GM23338 (cell line): ENCODE results near the gene DLST. TPM values are rescaled to one million over a fixed set of nuclear protein-coding genes. Genes with fewer than 3 reads are reported as not detected.

ENCODE experiments used
- ATAC-seq: fragments of 200-7000 bp; cut with Tn5 transposase; 3 replicates; pipeline ENCODE4 v1.9.1; 2020
- DNase-seq: peaks from one replicate; pipeline ENCODE4 v3.0.0-alpha.2; 2015; ENCODE audit warnings: low spot score
- H2AFZ ChIP-seq: fragments of 200-600 bp; sonication (generic); 2 replicates; pipeline ENCODE4 v1.8.0; 2016; ENCODE audit warnings: antibody characterized with exemption, mild to moderate bottlenecking, moderate library complexity
- H3F3A ChIP-seq: fragments of 200-600 bp; sonication (generic); replicated peaks from 2 replicates; pipeline ENCODE4 v1.8.0; 2017; ENCODE audit warnings: antibody characterized with exemption, mixed run types, low read depth
- H3K27ac ChIP-seq: fragments of 200-600 bp; sonication (generic); 2 replicates; pipeline ENCODE4 v1.6.1; 2016; ENCODE audit warnings: low read depth
- H3K27me3 ChIP-seq: fragments of 200-600 bp; sonication (generic); 2 replicates; pipeline ENCODE4 v1.8.0; 2016; ENCODE audit warnings: mild to moderate bottlenecking, mixed run types, moderate library complexity; ENCODE audit not compliant: insufficient read depth
- H3K36me3 ChIP-seq: fragments of 200-600 bp; sonication (generic); 2 replicates; pipeline ENCODE4 v1.8.0; 2016; ENCODE audit warnings: mild to moderate bottlenecking; ENCODE audit not compliant: insufficient read depth
- H3K4me1 ChIP-seq: fragments of 200-600 bp; sonication (generic); 2 replicates; pipeline ENCODE4 v1.8.0; 2016; ENCODE audit warnings: mild to moderate bottlenecking, moderate library complexity; ENCODE audit not compliant: insufficient read depth
- H3K4me2 ChIP-seq: fragments of 200-600 bp; sonication (generic); 2 replicates; pipeline ENCODE4 v1.7.1; 2017; ENCODE audit warnings: mixed run types
- H3K4me3 ChIP-seq: fragments of 200-600 bp; sonication (generic); 2 replicates; pipeline ENCODE4 v1.6.1; 2016; ENCODE audit warnings: mixed run types
- H3K79me2 ChIP-seq: fragments of 200-600 bp; sonication (generic); replicated peaks from 2 replicates; pipeline ENCODE4 v1.8.0; 2017; ENCODE audit warnings: mild to moderate bottlenecking; ENCODE audit not compliant: insufficient read depth
- H3K9me2 ChIP-seq: fragments of 200-600 bp; sonication (generic); 2 replicates; pipeline ENCODE4 v1.8.0; 2017; ENCODE audit not compliant: insufficient read depth
- H4K20me1 ChIP-seq: fragments of 200-600 bp; sonication (generic); replicated peaks from 2 replicates; pipeline ENCODE4 v1.8.0; 2017; ENCODE audit warnings: mild to moderate bottlenecking; ENCODE audit not compliant: insufficient read depth
- H3K27ac Mint-ChIP-seq: 2 replicates; pipeline ENCODE4 v1.8.0; 2020; ENCODE audit warnings: inconsistent platforms, mild to moderate bottlenecking, moderate library complexity, mixed read lengths
- H3K27me3 Mint-ChIP-seq: 3 replicates; pipeline ENCODE4 v1.8.0; 2022; ENCODE audit warnings: low read depth, mild to moderate bottlenecking, moderate library complexity, mixed read lengths, inconsistent platforms; ENCODE audit not compliant: insufficient read depth, poor library complexity
- H3K36me3 Mint-ChIP-seq: 3 replicates; pipeline ENCODE4 v1.8.0; 2021; ENCODE audit warnings: low read depth, mild to moderate bottlenecking, inconsistent platforms, moderate library complexity, mixed read lengths
- H3K4me1 Mint-ChIP-seq: 3 replicates; pipeline ENCODE4 v1.8.0; 2020; ENCODE audit warnings: mild to moderate bottlenecking, inconsistent platforms, mixed read lengths
- H3K4me3 Mint-ChIP-seq: 3 replicates; pipeline ENCODE4 v1.8.0; 2021; ENCODE audit warnings: moderate library complexity, mild to moderate bottlenecking, inconsistent platforms, mixed read lengths
- H3K9me3 Mint-ChIP-seq: 3 replicates; pipeline ENCODE4 v1.8.0; 2020; ENCODE audit warnings: moderate library complexity, mild to moderate bottlenecking, inconsistent platforms, mixed read lengths
- CREB1 ChIP-seq: fragments of 250-450 bp; sonication (Bioruptor Pico); IDR thresholded peaks from 2 replicates; pipeline ENCODE4 v1.5.0; 2020; ENCODE audit warnings: low read depth, mild to moderate bottlenecking, moderate library complexity
- EZH2 ChIP-seq: fragments of 200-600 bp; sonication (generic); IDR thresholded peaks from one replicate; pipeline ENCODE4 v1.8.0; 2017; ENCODE audit warnings: antibody characterized with exemption, mild to moderate bottlenecking, low read depth; ENCODE audit not compliant: unreplicated experiment
- EZH2phosphoT487 ChIP-seq: fragments of 200-600 bp; sonication (generic); IDR thresholded peaks from one replicate; pipeline ENCODE4 v1.8.1; 2018; ENCODE audit warnings: antibody characterized with exemption; ENCODE audit not compliant: unreplicated experiment
- JUNB ChIP-seq: IDR thresholded peaks from one replicate; pipeline ENCODE4 v1.6.1; 2016; ENCODE audit warnings: antibody characterized with exemption; ENCODE audit not compliant: unreplicated experiment
- NANOG ChIP-seq: IDR thresholded peaks from 2 replicates; pipeline ENCODE4 v1.6.1; 2016; ENCODE audit warnings: antibody characterized with exemption, borderline replicate concordance
- POLR2AphosphoS5 ChIP-seq: IDR thresholded peaks from 2 replicates; pipeline ENCODE4 v1.6.1; 2016; ENCODE audit warnings: antibody characterized with exemption, low read depth
- STAT1 ChIP-seq: IDR thresholded peaks from one replicate; pipeline ENCODE4 v1.6.1; 2016; ENCODE audit warnings: antibody characterized with exemption; ENCODE audit not compliant: unreplicated experiment
- ZNF114 ChIP-seq: fragments of 250-450 bp; sonication (Bioruptor Pico); IDR thresholded peaks from 2 replicates; pipeline ENCODE4 v1.5.0; 2020; ENCODE audit warnings: mild to moderate bottlenecking, moderate library complexity
- ZNF331 ChIP-seq: fragments of 250-450 bp; sonication (Bioruptor Pico); IDR thresholded peaks from 2 replicates; pipeline ENCODE4 v1.5.0; 2020; ENCODE audit warnings: low read depth, mild to moderate bottlenecking, moderate library complexity
- polyA plus RNA-seq: library from polyadenylated mRNA; unstranded; fragments of >200 nt; fragmentation: Nextera tagmentation; extraction: Ambion mirVana; gene quantifications from 2 replicates; pipeline ENCODE4 v1.2.1, GENCODE V29; 2016
- total RNA-seq: library from RNA; depleted of rRNA; stranded (reverse); fragments of >200 nt; shearing (Covaris generic); gene quantifications from 2 replicates; pipeline ENCODE4 v1.2.3, GENCODE V29; 2014
- TF ChIP-seq, protein P1 (sequence below), 2 experiments: fragments of 200-600 bp in 1 of 2; sonication (generic) in 1 of 2; conservative IDR thresholded peaks; 2 replicates each; pipeline versions ENCODE4 v1.5.1 to v1.6.1; 2016 to 2017; ENCODE audit warnings: antibody characterized with exemption in 2 of 2, low read depth in 2 of 2, mild to moderate bottlenecking in 2 of 2, moderate library complexity in 1 of 2
- TF ChIP-seq, protein P2 (sequence below): IDR thresholded peaks from 2 replicates; pipeline ENCODE4 v1.6.1; 2016; ENCODE audit warnings: antibody characterized with exemption

The DLST gene
- total and polyA plus RNA-seq, 2 experiments from 2014 or later = 11.2 to 106 TPM

- TF ChIP-seq ZNF114 (CRISPR knock-in tag) (no peak), NANOG (no peak), STAT1 (no peak), POLR2AphosphoS5 (no peak), EZH2 (no peak)
- TF ChIP-seq, protein P1, sequence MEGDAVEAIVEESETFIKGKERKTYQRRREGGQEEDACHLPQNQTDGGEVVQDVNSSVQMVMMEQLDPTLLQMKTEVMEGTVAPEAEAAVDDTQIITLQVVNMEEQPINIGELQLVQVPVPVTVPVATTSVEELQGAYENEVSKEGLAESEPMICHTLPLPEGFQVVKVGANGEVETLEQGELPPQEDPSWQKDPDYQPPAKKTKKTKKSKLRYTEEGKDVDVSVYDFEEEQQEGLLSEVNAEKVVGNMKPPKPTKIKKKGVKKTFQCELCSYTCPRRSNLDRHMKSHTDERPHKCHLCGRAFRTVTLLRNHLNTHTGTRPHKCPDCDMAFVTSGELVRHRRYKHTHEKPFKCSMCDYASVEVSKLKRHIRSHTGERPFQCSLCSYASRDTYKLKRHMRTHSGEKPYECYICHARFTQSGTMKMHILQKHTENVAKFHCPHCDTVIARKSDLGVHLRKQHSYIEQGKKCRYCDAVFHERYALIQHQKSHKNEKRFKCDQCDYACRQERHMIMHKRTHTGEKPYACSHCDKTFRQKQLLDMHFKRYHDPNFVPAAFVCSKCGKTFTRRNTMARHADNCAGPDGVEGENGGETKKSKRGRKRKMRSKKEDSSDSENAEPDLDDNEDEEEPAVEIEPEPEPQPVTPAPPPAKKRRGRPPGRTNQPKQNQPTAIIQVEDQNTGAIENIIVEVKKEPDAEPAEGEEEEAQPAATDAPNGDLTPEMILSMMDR (conservative IDR thresholded peaks at IDR 0.05; ENCODE audit: low read depth in 2 of 2) = no peak
Measured at GRCh38 chr14:74888164-74889158, 6.7 kb downstream of the DLST start (continued).

GRCh38 chr14:74890262-74890661, 8.5 kb downstream of the DLST start:
- Histone ChIP-seq H3K4me2 (no peak overlapping the region), H2AFZ (no peak overlapping the region), H3K79me2 (peaks cover 36% of the 10 kb centered on the region), H3K4me1 (peaks cover 28% of the 10 kb centered on the region), H3K9me2 (no peaks in the 10 kb centered on the region), H3K27me3 (no peaks in the 10 kb centered on the region), H3K4me3 (no peak overlapping the region), H3K27ac (no peak overlapping the region), H3F3A (0 out of 2 replicates have a peak, but pooled peaks cover 6% of the 10 kb centered on the region), H4K20me1 (peaks cover 41% of the 10 kb centered on the region), H3K36me3 (peaks cover 44% of the 10 kb centered on the region)
- H3K4me1 Mint-ChIP-seq = peaks cover 32% of the 10 kb centered on the region
- DNase-seq = no peak
- H3K36me3 Mint-ChIP-seq = peaks cover 71% of the 10 kb centered on the region
- H3K27ac Mint-ChIP-seq = 0 out of 2 replicates have a peak overlapping the region, but pooled peaks have one; percentile 23
- no peak overlapping the region for H3K4me3 Mint-ChIP-seq
- ATAC-seq = no peak
- H3K9me3 Mint-ChIP-seq = no peaks in the 10 kb centered on the region
- H3K27me3 Mint-ChIP-seq = no peaks in the 10 kb centered on the region
- TF ChIP-seq, protein P1 (conservative IDR thresholded peaks at IDR 0.05; ENCODE audit: low read depth in 2 of 2) = no peak
- TF ChIP-seq POLR2AphosphoS5 (no peak), EZH2 (no peak), ZNF331 (no peak), JUNB (no peak), EZH2phosphoT487 (no peak), STAT1 (no peak), ZNF114 (CRISPR knock-in tag) (no peak), NANOG (no peak), CREB1 (no peak)
- TF ChIP-seq, protein P2, sequence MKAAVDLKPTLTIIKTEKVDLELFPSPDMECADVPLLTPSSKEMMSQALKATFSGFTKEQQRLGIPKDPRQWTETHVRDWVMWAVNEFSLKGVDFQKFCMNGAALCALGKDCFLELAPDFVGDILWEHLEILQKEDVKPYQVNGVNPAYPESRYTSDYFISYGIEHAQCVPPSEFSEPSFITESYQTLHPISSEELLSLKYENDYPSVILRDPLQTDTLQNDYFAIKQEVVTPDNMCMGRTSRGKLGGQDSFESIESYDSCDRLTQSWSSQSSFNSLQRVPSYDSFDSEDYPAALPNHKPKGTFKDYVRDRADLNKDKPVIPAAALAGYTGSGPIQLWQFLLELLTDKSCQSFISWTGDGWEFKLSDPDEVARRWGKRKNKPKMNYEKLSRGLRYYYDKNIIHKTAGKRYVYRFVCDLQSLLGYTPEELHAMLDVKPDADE = no peak
